Islet precursor cell (in vitro differentiated cells): ENCODE data around the gene OR10P1.
"Not testable (repeated sequence)": the region's sequence is repeated elsewhere in the genome, so short reads cannot be mapped to it uniquely, and the experiment has no call there.

Source experiments
- DNase-seq: peaks from one replicate; pipeline ENCODE4 v3.0.0-alpha.2; 2018

OR10P1 gene, protein sequence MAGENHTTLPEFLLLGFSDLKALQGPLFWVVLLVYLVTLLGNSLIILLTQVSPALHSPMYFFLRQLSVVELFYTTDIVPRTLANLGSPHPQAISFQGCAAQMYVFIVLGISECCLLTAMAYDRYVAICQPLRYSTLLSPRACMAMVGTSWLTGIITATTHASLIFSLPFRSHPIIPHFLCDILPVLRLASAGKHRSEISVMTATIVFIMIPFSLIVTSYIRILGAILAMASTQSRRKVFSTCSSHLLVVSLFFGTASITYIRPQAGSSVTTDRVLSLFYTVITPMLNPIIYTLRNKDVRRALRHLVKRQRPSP

DNA sequence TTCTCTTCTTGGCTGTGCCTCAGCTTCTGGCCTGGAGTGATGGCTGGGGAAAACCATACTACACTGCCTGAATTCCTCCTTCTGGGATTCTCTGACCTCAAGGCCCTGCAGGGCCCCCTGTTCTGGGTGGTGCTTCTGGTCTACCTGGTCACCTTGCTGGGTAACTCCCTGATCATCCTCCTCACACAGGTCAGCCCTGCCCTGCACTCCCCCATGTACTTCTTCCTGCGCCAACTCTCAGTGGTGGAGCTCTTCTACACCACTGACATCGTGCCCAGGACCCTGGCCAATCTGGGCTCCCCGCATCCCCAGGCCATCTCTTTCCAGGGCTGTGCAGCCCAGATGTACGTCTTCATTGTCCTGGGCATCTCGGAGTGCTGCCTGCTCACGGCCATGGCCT is at the start of gene OR10P1:
TSS of gene OR10P1 (plus strand) at position 40 of the 400 bp plus-strand sequence. CDS start at position 40, 0 bp downstream.
- DNase-seq, result peak; percentile 42

DNA sequence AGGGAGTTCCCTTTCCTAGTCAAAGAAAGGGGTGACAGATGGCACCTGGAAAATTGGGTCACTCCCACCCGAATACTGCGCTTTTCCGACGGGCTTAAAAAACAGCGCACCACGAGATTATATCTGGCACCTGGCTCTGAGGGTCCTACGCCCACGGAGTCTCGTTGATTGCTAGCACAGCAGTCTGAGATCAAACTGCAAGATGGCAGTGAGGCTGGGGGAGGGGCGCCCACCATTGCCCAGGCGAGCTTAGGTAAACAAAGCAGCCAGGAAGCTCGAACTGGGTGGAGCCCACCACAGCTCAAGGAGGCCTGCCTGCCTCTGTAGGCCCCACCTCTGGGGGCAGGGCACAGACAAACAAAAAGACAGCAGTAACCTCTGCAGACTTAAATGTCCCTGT is 46.5 kb upstream of the OR10P1 start:
- not testable (repeated sequence) for DNase-seq

DNA sequence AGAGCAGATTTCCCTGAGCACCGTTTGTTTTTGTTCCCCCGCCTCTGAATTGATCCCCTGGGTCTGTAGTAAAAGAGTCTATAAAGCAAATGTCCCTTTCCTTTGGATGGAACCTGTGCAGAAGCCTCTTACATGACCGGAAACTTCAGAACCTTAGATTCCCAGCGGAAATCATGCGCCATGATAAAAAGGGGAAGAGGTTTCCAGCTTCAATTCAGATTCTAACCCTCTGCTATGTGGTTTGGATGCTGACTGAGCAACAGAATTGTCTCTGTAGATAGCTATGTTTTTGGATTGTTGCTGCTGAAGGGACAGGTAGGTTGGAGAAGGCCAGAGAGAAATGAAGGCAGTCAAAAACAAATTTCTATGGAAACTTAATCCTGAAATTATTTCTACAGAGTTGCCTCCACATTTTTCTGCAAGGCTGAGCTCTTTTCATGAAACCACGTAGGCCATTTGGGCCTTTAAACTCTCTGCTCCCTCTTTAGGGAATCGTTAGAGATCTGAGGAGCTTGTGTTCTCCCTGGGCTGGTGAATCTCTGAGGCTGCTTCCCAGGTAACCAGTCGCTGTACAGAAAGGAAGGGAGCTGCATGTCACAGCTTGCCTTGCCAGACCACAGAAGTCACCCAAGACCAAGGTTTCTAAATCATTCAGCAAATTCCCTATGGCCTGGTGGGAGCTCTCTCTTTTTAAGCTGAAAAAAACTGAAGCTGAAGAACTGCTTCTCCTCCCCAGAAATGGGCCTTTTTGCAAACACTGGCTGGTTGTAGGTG is 28.7 kb upstream of the OR10P1 start:
- no peak for DNase-seq

DNA sequence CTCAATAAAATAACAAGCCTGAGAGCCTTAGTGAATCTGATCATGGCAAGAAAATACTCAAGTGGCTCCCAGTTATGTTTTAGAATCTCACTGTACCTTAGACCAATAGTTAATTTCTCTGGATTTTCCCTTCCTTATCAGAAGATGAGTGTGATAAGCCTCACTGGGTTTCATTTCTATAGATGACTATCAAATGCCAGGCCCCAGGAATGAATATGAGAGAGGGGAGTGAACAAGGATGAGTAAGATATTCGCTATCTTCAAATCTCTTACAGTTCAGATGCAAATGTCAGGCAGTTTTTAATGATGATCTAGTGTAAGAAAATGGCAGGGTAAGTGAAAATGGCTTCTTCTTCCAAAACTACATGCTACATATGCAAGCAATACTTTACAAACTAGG is 26.1 kb upstream of the OR10P1 start:
- no peak for DNase-seq

DNA sequence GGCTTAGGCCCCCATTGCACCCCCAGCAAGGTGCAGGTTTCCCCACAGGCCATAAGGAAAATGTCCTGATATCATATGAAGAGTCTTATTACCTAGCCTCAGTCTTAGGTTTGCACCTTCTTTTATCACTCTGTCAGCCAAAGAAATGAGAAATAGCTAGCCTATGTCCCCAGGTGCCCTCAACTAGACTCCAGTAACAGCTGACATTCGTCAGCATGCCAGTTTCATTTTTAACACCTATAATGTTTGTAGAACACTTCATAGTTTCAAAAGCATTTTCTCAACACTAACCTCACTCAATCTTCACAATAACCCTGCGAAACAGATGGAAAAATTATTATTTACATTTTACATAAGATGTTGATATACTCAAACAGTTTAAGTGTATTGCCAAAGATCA is 24.0 kb upstream of the OR10P1 start:
- no peak for DNase-seq

DNA sequence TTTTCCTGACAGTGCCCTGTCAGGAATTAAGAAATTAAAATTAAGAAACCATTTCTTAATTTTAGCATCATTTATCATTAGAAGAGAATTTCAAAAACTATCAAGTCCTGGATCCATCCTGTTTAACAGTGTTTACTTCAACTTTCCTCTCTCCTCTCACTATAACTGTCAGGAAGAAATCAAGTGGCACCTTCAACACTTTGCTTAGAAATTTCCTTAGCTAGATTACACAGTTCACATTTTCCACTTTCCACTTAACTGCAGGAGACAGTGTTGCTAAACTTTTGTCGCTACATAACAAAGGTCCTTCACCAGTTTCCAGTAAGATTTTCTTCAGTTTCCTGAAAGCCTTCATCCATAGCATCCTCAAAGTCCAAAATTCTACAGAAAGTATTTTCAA is 21.9 kb upstream of the OR10P1 start:
- DNase-seq, result no peak

DNA sequence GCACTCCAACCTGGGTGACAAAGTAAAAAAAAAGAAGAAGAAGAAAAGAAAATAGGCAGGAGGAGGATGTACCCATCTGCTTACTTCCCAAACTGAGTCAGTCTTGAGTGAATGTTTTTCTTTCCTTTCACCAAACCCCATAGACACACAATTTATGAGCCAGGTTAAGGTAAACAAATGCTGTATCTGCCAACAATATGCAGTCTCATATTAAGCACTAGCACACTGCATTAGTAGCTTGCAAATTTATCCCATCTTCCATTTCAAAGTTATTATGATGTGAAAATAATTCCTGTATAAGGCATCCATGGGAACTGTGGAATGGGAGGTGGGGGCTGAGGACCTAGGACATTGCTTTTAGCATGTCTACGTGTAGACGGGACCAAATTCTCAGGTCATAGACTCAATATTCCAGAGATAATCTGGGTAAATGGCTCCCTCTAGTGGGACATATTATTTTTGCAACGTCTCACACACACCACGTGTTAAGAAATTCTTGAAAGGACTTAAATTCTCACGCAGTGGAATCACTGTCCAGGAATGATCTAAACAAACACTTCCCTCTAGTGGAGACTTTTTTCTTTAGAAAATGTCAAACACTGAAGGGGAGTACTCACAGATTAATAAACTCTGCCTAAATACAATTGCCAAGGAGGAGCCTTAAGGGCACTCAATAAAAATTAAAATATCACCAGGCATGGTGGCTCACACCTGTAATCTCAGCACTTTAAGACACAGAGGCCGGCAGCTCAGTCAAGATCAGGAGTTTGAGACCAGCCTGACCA is 17.1 kb upstream of the OR10P1 start:
- peak; percentile 89 for DNase-seq

DNA sequence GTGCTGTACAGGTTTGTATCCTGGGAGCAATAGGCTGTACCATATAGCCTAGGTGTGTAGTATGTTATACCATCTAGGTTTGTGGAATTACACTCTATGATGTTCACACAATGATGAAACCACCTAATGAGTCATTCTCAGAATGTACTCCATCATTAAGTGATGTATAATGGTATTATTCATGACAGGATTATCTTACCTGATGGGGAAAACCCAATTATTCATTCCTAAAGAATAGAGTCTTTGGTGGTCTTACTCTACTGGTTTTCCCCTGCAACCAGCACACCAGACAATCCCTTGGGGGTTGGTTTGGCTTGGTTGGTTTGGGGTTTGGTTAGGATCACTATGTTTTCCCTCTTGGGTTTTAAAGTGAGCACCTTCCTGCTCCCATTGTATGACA is 12.6 kb upstream of the OR10P1 start:
- no peak for DNase-seq

DNA sequence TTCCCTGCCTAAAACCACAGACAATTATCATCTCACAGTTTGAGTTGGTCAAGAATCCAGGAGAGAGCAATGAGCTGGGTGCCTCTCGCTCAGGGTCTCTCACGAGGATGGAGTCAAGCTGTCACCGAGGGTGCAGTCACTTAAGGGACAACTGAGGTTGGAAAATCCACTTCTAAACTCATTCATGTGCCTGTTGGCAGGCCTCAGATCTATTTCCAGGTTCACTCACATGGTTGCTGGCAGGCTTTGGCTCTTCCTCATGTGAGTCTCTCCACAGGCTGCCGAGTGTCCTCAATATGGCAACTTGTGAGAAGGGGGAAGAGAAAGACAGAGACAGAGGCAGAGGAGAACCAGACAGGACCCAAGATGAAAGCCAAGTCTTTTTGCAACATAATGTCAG is 10.5 kb upstream of the OR10P1 start:
- DNase-seq, result peak; percentile 29

DNA sequence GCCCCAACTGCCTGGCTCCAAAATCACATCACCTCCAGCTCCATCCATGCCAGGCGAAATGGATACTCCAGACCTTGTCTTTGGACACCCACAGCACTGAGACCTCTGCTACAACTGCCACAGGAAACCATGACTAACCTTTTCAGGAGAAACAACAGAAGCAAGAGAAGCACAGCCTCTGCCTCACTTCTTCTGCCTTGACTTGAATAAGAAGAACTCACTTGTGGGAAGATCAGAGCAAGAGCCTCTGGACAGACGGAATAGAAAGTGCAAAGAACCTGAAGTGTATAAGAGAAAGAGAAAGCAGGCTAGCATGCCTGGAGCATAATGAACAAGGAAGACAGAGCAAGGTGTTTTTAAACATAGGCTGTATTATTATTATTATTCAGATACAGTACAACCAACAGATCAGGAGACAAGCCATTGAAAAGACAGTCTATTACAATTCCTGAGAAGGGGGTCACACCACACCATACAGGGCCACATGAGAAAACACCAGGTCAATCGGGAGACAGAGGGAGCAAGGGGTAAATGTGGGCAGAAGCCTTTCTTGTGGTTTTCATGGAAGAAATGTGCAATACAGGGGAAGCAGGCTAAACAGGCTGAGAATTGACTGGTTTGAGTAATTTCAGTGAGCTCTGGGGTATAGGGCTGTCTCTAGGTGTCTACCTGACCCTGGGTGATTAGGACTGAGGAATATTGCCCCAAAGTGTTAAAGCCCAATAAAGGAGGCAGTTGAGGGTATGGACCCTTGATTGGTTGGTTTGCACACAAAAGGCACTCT is 7.4 kb upstream of the OR10P1 start:
- DNase-seq, result peak; percentile 32

DNA sequence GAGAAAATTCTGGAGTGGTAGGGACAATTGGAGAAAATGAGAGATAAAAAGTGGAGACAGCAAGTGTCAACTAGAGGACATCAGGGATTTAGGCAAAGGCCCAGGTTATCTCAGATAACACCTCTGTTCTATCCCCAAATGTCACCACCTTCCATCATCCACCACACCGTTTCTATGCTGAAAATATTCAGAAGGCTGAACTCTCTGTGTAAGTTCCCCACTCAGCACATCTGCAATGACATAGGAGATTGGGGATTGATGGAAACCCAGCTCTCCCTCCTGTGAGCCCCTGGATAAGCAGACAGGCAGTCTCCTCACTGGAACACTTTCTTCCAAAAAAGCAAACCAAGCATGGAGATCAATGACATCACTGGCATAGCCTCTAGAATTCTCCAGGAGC is 5.6 kb upstream of the OR10P1 start:
- DNase-seq, result no peak

DNA sequence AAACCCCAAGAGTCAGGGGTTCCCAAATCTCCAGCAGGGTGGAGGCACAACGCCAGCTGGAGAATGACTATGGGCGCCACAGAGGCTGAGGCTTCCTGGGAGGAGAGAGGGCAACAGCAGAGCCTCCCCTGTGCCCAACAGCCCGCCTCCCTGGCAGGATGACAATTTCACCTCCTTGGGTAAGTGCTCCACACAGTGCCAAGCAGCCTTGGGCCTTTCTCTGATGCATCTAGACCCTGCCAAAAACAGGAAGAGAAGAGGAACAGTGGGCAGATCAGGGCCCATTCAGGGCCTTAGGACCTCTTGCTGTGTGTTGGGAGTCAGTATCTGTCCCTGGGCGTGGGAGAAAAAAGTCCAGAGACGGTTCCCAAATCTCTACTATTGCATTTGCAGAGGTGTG is 5.0 kb upstream of the OR10P1 start:
- no peak for DNase-seq

DNA sequence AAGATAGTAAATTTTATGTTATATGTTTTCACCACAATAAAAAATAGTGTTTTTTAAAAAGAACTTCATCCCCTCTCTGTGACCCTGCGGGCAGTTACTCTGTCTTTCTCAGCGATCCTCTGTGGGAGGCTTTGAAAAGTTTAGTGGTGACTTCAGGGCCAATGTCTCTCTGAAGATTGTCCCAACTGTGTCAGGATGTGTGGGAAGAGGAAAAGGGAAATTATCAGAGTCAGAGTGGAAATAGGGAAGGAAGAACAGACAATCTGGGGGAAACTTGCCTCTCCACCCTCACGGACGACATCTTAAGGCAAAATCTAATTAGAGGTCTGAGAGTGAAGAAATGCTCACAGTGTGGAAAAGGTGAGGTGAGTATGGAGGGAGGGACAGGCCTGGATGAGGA is 3.5 kb upstream of the OR10P1 start:
- no peak for DNase-seq

DNA sequence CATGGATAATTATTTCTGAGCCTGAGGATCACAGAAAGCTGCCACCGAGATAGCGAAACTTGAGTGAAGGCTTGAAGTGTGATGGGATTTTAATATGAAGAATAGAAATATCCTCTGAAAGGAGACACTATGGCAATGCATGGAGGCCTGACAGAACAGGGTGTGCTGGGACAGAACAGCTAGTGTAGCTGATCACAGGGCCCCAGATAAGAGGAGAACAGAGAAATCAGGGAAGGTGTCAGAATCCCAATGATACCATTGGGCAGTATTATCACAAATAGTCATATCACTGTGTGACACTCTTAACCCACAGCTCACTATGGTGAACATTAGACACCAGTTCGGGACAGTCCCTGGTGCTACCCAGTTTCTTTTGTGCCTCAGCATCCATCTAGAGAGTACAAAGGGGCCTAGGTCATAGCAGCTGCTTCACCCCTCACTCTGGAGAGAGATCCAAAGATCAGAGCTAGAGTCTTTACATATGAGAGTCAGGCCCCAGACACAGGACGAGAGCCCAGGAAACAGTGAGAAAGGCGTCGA is 506 bp upstream of the OR10P1 start:
- peak; percentile 30 for DNase-seq

DNA sequence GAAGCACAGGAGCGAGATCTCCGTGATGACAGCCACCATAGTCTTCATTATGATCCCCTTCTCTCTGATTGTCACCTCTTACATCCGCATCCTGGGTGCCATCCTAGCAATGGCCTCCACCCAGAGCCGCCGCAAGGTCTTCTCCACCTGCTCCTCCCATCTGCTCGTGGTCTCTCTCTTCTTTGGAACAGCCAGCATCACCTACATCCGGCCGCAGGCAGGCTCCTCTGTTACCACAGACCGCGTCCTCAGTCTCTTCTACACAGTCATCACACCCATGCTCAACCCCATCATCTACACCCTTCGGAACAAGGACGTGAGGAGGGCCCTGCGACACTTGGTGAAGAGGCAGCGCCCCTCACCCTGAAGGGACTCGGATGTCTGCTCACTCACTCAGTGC is 775 bp downstream of the OR10P1 start:
- DNase-seq, result no peak

DNA sequence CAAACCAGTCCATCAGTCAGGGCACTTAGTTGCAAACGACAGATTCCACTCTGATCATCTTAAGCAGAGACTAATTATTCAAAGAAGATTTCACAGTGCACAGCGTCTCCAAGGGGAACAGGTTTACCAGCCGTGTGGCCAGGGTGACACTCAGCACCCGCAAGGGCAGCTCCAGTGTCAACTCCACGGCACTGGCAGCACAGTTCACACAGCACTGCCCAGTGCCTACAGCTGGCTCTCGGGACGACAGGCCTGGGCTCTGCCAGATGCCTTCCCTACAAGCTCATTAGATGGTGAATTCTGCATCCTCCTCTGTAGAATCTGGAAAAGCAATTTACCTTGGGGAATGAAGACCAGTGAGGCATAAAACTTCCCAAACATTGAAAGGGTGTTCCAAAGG is 4.9 kb downstream of the OR10P1 start:
- no peak for DNase-seq

DNA sequence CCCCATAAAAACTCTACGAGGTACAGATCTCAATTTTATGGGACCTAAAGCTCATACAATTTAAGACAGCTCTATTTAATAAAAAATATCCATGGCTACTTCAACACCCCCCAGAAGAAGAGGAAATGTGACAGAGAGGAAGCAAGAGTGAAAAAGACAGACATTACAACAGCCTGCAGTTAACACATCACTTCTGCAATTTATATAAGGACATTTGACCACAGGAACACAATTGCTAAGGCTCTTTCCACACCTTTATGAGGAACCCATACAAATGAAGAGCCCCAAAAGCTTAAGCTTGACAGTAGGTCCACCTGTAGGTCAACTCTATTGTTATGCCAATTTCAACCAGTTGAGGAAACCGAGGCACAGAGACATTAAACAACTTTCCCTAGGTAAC is 5.6 kb downstream of the OR10P1 start:
- DNase-seq, result no peak

DNA sequence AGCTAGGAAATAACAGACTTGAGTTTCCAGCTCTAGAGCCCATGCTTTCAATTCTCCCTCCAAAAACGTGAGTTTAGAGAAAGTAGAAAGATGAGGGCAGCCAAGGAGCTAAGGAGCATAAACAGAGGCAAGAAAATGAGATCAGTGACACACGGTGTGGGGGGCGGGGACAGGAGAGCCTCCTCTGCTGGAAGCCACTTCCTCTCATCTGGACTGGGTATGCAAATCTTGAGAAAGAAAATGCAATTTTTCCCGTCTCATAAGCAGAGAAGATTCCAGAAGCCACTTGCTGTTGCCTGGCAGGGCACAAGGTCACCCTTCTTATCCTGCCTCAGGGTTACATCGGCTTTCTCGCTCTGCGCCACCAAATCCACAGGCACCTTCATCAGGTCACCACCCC is 6.0 kb downstream of the OR10P1 start:
- no peak for DNase-seq

DNA sequence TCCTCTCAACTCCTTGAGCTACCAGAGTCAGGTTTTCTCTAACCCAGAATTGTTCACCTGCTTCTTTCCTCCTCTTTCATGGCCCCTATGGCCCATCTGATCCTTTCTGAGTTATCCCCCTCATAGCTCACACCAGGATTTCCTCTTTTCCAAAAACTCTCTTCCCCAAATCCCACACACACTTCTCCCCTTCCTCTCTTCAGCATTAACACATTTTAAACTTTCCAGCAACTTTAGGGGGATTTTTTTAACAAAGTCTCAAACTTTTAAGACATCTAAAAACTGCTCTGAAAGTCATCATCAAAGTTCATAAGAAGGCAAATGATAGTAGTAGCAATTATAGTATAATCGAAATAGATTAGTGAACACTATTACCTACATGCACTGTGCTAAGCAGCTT is 7.9 kb downstream of the OR10P1 start:
- no peak for DNase-seq

DNA sequence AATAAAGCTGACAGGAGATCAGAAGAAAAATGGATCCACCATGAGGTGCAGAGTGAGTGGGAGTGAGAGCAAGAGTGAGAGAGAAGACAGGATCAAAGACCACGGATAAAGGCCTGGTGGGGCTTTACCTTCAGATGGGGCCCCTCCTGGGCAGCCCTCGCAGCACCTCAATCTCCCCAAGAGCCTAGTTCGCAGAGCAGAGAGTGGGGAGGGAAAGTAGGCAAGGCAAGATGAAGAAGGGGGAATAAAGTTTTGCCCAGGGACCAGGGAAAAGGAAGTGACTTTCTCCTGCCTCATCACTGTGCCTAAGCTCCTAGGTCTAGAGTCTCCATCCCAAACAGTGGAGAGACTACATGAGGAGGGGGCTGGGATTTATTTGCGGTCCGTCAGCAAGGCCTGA is 10.3 kb downstream of the OR10P1 start:
- DNase-seq, result no peak

DNA sequence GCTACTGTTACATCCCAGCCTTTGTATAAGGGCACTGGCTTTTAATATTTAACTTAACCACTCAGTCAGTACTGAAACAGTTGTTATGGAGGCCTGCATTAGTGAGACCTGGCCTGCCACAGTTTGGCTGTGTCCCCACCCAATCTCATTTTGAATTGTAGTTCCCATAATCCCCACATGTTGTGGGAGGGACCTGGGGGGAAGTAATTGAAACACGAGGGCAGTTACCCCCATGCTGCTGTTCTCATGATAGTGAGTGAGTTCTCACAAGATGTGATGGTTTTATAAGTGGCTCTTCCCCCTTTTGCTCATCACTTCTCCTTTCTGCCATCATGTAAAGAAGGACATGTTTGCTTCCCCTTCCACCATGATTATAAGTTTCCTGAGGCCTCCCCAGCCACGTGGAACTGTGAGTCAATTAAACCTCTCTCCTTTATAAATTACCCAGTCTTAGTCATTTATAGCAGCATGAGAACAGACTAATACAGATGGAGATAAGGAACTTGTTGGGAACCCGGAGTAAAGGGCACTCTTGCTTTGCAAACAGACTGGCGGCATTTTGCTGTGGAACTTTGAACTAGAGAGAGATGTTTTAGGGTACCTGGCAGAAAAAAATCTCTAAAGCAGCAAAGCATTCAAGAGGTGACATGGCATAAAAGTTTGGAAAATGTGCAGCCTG is 14.1 kb downstream of the OR10P1 start:
- not testable (repeated sequence) for DNase-seq

DNA sequence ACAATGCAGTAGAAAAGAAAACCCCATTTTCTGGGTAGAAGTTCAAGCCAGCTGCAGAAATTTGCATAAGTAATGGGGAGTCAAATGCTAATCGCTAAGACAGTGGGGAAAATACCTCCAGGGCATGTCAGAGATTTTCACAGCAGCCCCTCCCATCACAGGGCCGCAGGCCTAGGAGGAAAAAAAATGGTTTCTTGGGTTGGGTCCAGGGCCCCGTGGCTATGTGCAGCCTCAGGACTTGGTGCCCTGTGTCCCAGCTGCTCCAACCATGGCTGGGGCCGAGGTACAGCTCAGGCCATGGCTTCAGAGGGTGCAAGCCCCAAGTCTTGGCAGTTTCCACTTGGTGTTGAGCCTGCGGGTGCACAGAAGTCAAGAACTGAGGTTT is 14.6 kb downstream of the OR10P1 start:
- DNase-seq, result no peak
